ENCODE data around the gene ASNSD1.
A peak's percentile ranks its signal among the peaks of the same experiment; 100 is the strongest.

DNA sequence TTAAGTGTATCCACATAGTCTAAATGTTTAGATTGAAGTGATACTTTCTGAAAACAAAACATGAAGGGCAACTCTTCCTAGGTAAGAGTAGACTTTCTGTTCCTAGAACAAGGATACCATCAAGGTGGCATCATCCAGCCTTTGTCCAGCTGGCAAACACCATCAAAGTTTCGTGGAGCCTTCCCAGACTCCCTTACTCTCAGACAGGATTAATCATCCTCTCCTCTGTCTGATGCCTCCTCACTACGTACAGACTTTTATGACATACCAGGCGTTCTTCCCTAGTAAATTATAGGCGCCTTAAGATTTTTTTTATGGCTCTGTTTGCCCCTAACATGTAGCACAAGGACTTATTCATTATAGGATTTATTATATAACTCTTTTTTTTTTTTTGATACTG lies 29.4 kb upstream of the ASNSD1 start:
- TF ChIP-seq, protein P1, sequence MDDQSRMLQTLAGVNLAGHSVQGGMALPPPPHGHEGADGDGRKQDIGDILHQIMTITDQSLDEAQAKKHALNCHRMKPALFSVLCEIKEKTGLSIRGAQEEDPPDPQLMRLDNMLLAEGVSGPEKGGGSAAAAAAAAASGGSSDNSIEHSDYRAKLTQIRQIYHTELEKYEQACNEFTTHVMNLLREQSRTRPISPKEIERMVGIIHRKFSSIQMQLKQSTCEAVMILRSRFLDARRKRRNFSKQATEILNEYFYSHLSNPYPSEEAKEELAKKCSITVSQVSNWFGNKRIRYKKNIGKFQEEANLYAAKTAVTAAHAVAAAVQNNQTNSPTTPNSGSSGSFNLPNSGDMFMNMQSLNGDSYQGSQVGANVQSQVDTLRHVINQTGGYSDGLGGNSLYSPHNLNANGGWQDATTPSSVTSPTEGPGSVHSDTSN (IDR thresholded peaks at IDR 0.05) = peak; percentile 43; the same call in 1 of the 2 replicates
- TF ChIP-seq, protein P2, sequence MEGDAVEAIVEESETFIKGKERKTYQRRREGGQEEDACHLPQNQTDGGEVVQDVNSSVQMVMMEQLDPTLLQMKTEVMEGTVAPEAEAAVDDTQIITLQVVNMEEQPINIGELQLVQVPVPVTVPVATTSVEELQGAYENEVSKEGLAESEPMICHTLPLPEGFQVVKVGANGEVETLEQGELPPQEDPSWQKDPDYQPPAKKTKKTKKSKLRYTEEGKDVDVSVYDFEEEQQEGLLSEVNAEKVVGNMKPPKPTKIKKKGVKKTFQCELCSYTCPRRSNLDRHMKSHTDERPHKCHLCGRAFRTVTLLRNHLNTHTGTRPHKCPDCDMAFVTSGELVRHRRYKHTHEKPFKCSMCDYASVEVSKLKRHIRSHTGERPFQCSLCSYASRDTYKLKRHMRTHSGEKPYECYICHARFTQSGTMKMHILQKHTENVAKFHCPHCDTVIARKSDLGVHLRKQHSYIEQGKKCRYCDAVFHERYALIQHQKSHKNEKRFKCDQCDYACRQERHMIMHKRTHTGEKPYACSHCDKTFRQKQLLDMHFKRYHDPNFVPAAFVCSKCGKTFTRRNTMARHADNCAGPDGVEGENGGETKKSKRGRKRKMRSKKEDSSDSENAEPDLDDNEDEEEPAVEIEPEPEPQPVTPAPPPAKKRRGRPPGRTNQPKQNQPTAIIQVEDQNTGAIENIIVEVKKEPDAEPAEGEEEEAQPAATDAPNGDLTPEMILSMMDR (IDR thresholded peaks at IDR 0.05) = no peak
- TF ChIP-seq POLR2AphosphoS5 (IDR thresholded peaks at IDR 0.05; ENCODE audit: low read depth, low read length) (no peak), RXRA (IDR thresholded peaks at IDR 0.05; ENCODE audit: borderline replicate concordance, low read depth) (no peak), GATA2 (CRISPR knock-in tag; IDR thresholded peaks at IDR 0.05) (no peak), SIN3A (IDR thresholded peaks at IDR 0.05; ENCODE audit: borderline replicate concordance, low read depth, low read length) (no peak), EZH2phosphoT487 (IDR thresholded peaks at IDR 0.05; ENCODE audit: borderline replicate concordance, low read depth) (no peak), EP300 (IDR thresholded peaks at IDR 0.05; ENCODE audit: borderline replicate concordance in 1 of 2, low read depth in 1 of 2, low read length in 1 of 2) (no peak), CHD2 (IDR thresholded peaks at IDR 0.05; ENCODE audit: low read length, partially characterized antibody) (no peak)
- TF ChIP-seq, protein P3, sequence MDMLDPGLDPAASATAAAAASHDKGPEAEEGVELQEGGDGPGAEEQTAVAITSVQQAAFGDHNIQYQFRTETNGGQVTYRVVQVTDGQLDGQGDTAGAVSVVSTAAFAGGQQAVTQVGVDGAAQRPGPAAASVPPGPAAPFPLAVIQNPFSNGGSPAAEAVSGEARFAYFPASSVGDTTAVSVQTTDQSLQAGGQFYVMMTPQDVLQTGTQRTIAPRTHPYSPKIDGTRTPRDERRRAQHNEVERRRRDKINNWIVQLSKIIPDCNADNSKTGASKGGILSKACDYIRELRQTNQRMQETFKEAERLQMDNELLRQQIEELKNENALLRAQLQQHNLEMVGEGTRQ (IDR thresholded peaks at IDR 0.05; ENCODE audit: borderline replicate concordance, low read depth, low read length) = no peak
